Fibroblast of skin of scalp (primary cell): ENCODE results near the gene DCAF8L2.
"Not testable (repeated sequence)": the region's sequence is repeated elsewhere in the genome, so short reads cannot be mapped to it uniquely, and the experiment has no call there.

Experiments
- DNase-seq: peaks from one replicate; pipeline ENCODE4 v3.0.0-alpha.2; 2013

Gene DCAF8L2

DNA sequence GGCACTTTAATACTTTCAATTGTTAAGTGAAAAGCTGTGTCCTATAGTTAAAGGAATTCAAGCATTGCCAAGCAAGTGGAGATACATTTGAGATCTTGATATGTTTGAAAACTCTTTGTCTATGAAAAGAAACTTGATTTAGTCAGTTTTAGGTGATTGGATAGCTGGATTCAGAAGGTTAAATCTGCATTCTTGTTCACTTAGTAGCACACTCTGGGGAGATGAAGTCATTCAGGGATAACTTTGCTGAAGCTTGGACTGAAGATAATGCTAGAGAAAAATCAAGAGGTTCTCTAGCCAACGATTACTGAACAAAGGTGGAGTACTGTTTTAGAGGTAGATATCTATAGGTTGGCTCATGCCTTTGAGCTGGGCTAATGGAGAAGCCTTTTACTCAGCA lies 90.6 kb downstream of the DCAF8L2 start:
- peak; percentile 54 for DNase-seq

DNA sequence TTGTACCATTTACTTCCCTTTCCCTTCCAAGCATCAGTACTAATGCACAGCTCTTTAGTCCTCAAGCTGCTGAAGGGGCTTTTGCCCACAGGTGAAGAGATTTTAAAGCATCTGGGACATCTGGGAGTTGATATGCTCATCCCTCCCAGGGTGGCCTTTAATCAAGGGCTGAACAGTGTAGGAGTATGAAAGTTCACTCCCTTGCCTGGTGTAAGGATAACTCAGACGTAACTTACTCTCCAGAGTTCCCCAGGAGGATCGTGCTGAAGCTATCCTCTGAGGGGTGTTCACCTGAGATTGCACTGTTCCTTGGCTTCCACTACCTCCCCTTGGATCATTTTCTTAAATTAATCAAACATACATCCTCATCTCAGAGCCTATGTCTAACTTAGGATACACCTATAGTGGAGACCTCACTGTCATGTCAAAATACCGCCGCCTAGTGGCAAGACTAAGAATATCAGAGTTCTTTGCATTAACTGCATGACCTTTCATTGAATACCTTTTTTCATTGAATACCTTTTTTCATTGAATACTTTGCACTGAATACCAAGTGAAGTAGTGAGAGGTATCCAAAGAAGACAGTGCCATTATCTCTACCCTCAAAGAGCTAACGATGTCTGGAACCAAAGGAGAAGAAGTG lies 93.5 kb downstream of the DCAF8L2 start:
- DNase-seq = peak; percentile 7

- DNase-seq = no peak
Measured at GRCh38 chrX:27694667-27695066, 104.5 kb downstream of the DCAF8L2 start.

DNA sequence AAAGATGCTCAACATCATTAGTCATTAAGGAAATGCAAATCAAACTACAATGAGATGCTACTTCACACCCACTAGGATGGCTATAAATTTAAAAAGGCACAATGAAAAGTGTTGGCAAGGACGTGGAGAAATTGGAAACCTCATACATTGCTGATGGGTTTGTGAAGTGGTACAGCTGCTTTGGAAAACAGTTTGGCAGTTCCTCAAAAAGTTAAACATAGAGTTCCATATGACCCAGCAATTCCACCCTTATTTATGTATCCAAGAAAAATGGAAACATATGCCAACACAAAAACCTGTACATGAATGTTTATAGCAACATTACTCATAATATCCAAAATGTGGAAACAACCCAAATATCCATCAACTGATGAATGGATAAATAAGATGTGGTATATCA lies 116.4 kb downstream of the DCAF8L2 start:
- no peak for DNase-seq

DNA sequence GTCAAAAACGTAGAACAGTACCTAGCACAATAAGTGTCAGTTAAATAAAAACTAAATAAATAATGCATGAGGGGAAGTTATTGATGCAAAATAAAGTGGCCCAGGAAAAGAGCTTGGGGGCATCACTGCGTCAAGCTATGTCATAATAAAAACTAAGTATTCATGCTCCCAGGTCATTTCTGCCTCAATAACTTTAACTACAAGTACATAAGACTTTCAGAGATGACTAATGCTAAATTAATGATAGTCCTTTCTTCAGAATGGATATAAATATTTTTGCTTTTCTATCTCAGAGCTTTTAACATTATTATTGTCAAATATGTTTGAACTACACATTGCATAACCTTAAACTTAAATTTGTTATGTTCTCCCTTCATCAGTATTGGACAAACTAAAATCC lies 125.5 kb downstream of the DCAF8L2 start:
- DNase-seq = no peak

GRCh38 chrX:27728291-27728690 lies 138.1 kb downstream of the DCAF8L2 start:
- DNase-seq = no peak

DNA sequence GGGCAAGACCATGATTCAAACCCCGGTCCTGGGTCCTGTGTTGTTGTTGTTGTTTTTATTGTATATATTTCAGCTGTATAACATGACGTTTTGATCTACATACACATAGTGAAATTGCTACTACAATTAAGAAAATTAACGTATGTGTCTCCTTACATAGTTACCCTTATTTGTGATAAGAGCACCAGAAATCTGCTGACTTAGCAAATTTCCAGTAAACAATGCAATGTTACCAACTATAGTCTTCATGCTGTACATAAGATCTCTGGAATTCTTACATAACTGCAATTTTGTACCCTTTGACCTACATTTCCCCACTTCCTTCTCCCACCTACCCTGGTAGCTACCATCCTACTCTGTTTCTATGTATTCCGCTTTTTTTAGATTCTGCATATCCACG lies 141.8 kb downstream of the DCAF8L2 start:
- no peak for DNase-seq

- DNase-seq = no peak
Measured at GRCh38 chrX:27735914-27736313, 145.8 kb downstream of the DCAF8L2 start.

DNA sequence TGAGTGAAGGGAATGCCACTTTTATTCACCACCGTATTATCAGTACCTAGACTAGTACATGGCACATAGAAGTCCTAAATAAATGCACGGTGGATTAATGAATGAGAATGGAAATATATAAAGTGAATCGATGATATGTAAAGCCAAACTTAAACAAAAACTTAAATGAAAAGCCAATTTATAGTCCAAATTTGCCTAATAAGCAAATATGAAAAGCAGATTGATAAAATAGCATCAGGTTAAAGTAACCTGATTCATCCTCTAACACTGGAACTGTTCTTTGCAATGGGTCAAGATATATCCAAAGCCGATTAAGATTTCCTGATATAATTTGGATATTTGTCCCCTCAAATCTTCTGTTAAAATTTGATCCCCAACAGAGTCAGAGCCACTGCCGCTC lies 150.8 kb downstream of the DCAF8L2 start:
- DNase-seq = no peak

- DNase-seq = not testable (repeated sequence)
Measured at GRCh38 chrX:27743521-27743920, 153.4 kb downstream of the DCAF8L2 start.

GRCh38 chrX:27746516-27746915 lies 156.4 kb downstream of the DCAF8L2 start:
- DNase-seq = no peak

- not testable (repeated sequence) for DNase-seq
Measured at GRCh38 chrX:27750298-27750697, 160.2 kb downstream of the DCAF8L2 start.

- no peak for DNase-seq
Measured at GRCh38 chrX:27751976-27752375, 161.8 kb downstream of the DCAF8L2 start.

DNA sequence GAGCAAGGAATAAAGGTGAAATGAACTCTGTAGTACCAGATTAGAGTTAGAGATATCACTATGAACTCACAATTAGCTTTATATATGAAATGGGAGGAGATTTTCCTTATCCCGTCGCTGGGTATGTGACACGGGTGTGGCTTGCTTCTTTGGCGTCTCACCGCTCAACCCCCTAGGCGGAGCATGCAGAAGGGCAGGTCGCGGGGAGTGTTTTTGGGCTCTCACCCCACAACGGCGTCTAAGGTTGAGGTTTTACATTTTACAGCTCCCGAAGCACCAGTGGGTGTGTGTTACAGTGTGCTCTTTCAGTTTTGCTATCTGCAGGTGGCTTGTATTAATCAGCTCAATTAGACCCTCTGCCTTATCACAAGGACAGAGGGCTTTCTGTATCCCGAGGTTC lies 175.6 kb downstream of the DCAF8L2 start:
- DNase-seq = no peak

DNA sequence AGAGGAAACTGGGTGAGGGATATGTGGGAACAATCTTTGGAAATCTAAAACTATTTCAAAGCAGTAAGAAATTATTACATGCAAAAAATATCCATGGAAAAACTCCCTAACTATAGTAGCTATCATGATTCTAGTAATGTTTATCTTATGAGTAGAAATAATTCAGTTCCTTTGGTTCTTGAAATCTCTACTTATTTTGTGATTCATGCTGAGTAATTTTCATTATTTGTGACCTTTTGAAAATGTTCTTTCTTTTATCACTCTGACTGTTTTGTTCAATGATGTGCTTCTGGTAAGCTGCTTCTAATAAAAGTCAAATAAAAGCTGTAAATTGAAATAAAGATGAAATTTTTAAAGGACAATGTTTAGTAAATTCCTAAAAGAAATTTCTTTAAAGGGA lies 177.2 kb downstream of the DCAF8L2 start:
- no peak for DNase-seq

GRCh38 chrX:27775984-27776383 lies 185.8 kb downstream of the DCAF8L2 start:
- DNase-seq = no peak

GRCh38 chrX:27796640-27797257 lies 206.6 kb downstream of the DCAF8L2 start:
- DNase-seq = no peak

DNA sequence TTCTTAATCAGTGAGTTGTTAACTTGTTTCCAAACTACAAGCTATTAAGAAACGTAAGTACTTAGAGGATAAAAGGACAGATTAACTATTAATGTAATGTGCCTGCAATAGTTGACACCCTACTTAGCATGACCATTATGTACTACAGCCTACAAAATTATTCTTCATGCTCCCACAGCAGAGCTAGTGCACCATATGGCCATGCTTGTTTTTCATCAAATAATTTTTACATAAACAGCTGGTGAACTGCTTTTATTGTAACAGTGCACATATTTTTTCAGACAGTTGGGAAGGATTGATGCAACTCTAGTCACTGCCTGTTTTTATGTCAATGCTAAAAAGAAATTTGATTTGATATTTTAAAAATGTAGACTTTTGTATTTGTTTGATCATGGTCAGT lies 207.4 kb downstream of the DCAF8L2 start:
- no peak for DNase-seq
